Neural progenitor cell (in vitro differentiated cells): Measurements from ENCODE around the gene TGM2.

Source experiments
- EZH2 ChIP-seq: fragments of 200-600 bp; sonication (generic); IDR thresholded peaks from 2 replicates; pipeline ENCODE4 v1.6.1; 2017; ENCODE audit warnings: antibody characterized with exemption, mild to moderate bottlenecking, moderate library complexity
- EZH2phosphoT487 ChIP-seq: fragments of 200-600 bp; sonication (generic); IDR thresholded peaks from 2 replicates; pipeline ENCODE4 v1.6.1; 2017; ENCODE audit warnings: antibody characterized with exemption
- TF ChIP-seq, protein P1 (sequence below): fragments of 200-600 bp; sonication (generic); IDR thresholded peaks from 2 replicates; pipeline ENCODE4 v1.5.1; 2017; ENCODE audit warnings: antibody characterized with exemption, mild to moderate bottlenecking

DNA sequence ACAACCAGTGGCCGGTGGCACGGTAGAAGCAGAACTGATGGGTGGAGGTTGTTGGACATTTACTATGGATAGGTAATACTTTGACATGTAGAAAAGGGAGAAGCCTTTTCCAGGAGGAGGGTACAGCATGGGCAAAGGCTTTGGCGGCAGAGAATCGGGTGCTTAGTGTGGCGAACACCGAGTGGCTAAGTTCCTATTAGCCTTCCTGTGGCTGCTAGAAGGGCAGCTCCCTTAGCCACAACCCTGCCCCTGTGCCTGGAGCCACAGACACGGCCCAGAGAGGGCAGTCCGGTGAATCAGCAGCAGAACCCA lies 37.9 kb upstream of the TGM2 start:
- TF ChIP-seq EZH2 (no peak), EZH2phosphoT487 (no peak)
- TF ChIP-seq, protein P1, sequence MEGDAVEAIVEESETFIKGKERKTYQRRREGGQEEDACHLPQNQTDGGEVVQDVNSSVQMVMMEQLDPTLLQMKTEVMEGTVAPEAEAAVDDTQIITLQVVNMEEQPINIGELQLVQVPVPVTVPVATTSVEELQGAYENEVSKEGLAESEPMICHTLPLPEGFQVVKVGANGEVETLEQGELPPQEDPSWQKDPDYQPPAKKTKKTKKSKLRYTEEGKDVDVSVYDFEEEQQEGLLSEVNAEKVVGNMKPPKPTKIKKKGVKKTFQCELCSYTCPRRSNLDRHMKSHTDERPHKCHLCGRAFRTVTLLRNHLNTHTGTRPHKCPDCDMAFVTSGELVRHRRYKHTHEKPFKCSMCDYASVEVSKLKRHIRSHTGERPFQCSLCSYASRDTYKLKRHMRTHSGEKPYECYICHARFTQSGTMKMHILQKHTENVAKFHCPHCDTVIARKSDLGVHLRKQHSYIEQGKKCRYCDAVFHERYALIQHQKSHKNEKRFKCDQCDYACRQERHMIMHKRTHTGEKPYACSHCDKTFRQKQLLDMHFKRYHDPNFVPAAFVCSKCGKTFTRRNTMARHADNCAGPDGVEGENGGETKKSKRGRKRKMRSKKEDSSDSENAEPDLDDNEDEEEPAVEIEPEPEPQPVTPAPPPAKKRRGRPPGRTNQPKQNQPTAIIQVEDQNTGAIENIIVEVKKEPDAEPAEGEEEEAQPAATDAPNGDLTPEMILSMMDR: no peak
